ENCODE results near the gene SRCIN1.

SRCIN1 gene

GRCh38 chr17:38617074-38617860, 11.5 kb upstream of the SRCIN1 start:
- DNase-seq = no peak

GRCh38 chr17:38616361-38616760, 10.6 kb upstream of the SRCIN1 start:
- no peak for DNase-seq

- DNase-seq = no peak
Measured at GRCh38 chr17:38613981-38614779, 8.4 kb upstream of the SRCIN1 start.

- DNase-seq = no peak
Measured at GRCh38 chr17:38613525-38613980, 7.8 kb upstream of the SRCIN1 start.

GRCh38 chr17:38611872-38612376, 6.2 kb upstream of the SRCIN1 start:
- no peak for DNase-seq

- no peak for DNase-seq
Measured at GRCh38 chr17:38611070-38611786, 5.5 kb upstream of the SRCIN1 start.

GRCh38 chr17:38609280-38610031, 3.7 kb upstream of the SRCIN1 start:
- DNase-seq = no peak

- DNase-seq = no peak
Measured at GRCh38 chr17:38608648-38609047, 2.9 kb upstream of the SRCIN1 start.

GRCh38 chr17:38606646-38607611, 1.2 kb upstream of the SRCIN1 start:
- no peak for DNase-seq

GRCh38 chr17:38605411-38605840, 326 bp downstream of the SRCIN1 start:
- DNase-seq = no peak

- no peak for DNase-seq
Measured at GRCh38 chr17:38604479-38605403, 1.0 kb downstream of the SRCIN1 start.

- DNase-seq = no peak
Measured at GRCh38 chr17:38603786-38604478, 1.8 kb downstream of the SRCIN1 start.

- DNase-seq = no peak
Measured at GRCh38 chr17:38602956-38603785, 2.6 kb downstream of the SRCIN1 start.

- DNase-seq = no peak
Measured at GRCh38 chr17:38602453-38602852, 3.3 kb downstream of the SRCIN1 start.

GRCh38 chr17:38601539-38602351, 4.0 kb downstream of the SRCIN1 start:
- DNase-seq = no peak

- DNase-seq = no peak
Measured at GRCh38 chr17:38600906-38601305, 4.8 kb downstream of the SRCIN1 start.

- DNase-seq = no peak
Measured at GRCh38 chr17:38600416-38600815, 5.3 kb downstream of the SRCIN1 start.

All from inflammatory macrophage treated with lipopolysaccharide for 1 hour (primary cell).